OCI-LY1 (cell line): ENCODE results near the gene PDZD7.

Experiments
- H2AFZ ChIP-seq: fragments of 200-600 bp; sonication (generic), shearing (Covaris generic); 2 replicates; pipeline ENCODE4 v1.6.0; 2014; ENCODE audit warnings: antibody characterized with exemption, mild to moderate bottlenecking, low read length
- H3F3A ChIP-seq: fragments of 200-600 bp; sonication (generic), shearing (Covaris generic); 2 replicates; pipeline ENCODE4 v1.6.0; 2014; ENCODE audit warnings: mild to moderate bottlenecking, antibody characterized with exemption, low read length, moderate library complexity; ENCODE audit not compliant: insufficient read depth
- H3K27ac ChIP-seq: fragments of 200-600 bp; sonication (generic); 2 replicates; pipeline ENCODE4 v1.5.1; 2014; ENCODE audit warnings: low read length, mixed run types, mild to moderate bottlenecking, low read depth; ENCODE audit not compliant: poor library complexity, severe bottlenecking
- H3K27me3 ChIP-seq: fragments of 200-600 bp; sonication (generic); 2 replicates; pipeline ENCODE4 v1.6.0; 2014; ENCODE audit warnings: antibody characterized with exemption, mild to moderate bottlenecking, low read length, moderate library complexity; ENCODE audit not compliant: insufficient read depth
- H3K36me3 ChIP-seq: fragments of 200-600 bp; sonication (generic); 2 replicates; pipeline ENCODE4 v1.6.1; 2014; ENCODE audit warnings: mild to moderate bottlenecking, antibody characterized with exemption, low read length, moderate library complexity, mixed read lengths; ENCODE audit not compliant: insufficient read depth
- H3K4me1 ChIP-seq: fragments of 200-600 bp; sonication (generic); 2 replicates; pipeline ENCODE4 v1.5.1; 2014; ENCODE audit warnings: mild to moderate bottlenecking, low read length, moderate library complexity; ENCODE audit not compliant: insufficient read depth, severe bottlenecking
- H3K4me2 ChIP-seq: fragments of 200-600 bp; sonication (generic), shearing (Covaris generic); 2 replicates; pipeline ENCODE4 v1.6.1; 2014; ENCODE audit warnings: low read length
- H3K4me3 ChIP-seq: fragments of 200-600 bp; sonication (generic); 2 replicates; pipeline ENCODE4 v1.5.1; 2014; ENCODE audit warnings: low read length, low read depth, mild to moderate bottlenecking, mixed read lengths; ENCODE audit not compliant: poor library complexity, severe bottlenecking
- H3K79me2 ChIP-seq: fragments of 200-600 bp; shearing (Covaris generic); 2 replicates; pipeline ENCODE4 v1.6.1; 2016; ENCODE audit warnings: mixed run types, low read length, mixed read lengths; ENCODE audit not compliant: insufficient read depth
- H3K9ac ChIP-seq: fragments of 200-600 bp; sonication (generic), shearing (Covaris generic); 2 replicates; pipeline ENCODE4 v1.6.1; 2014; ENCODE audit warnings: mild to moderate bottlenecking, low read length, mixed read lengths
- H3K9me2 ChIP-seq: fragments of 200-600 bp; sonication (generic), shearing (Covaris generic); 2 replicates; pipeline ENCODE4 v1.6.1; 2014; ENCODE audit warnings: low read depth, mild to moderate bottlenecking, low read length, mixed read lengths
- H3K9me3 ChIP-seq: fragments of 200-600 bp; shearing (Covaris generic); 2 replicates; pipeline ENCODE4 v1.6.1; 2014; ENCODE audit warnings: low read length, mixed read lengths
- H4K20me1 ChIP-seq: fragments of 200-600 bp; sonication (generic), shearing (Covaris generic); 2 replicates; pipeline ENCODE4 v1.6.0; 2016; ENCODE audit warnings: mild to moderate bottlenecking, low read length; ENCODE audit not compliant: insufficient read depth
- EZH2 ChIP-seq: fragments of 200-600 bp; sonication (generic), shearing (Covaris generic); IDR thresholded peaks from 2 replicates; pipeline ENCODE4 v1.8.0; 2017; ENCODE audit warnings: borderline replicate concordance, mixed run types, mild to moderate bottlenecking, antibody characterized with exemption, low read length, moderate library complexity, mixed read lengths
- TF ChIP-seq, protein P1 (sequence below): fragments of 200-600 bp; sonication (generic), shearing (Covaris generic); IDR thresholded peaks from 2 replicates; pipeline ENCODE4 v1.5.1; 2017; ENCODE audit warnings: mild to moderate bottlenecking, antibody characterized with exemption, low read length, moderate library complexity, mixed read lengths

The PDZD7 gene

DNA sequence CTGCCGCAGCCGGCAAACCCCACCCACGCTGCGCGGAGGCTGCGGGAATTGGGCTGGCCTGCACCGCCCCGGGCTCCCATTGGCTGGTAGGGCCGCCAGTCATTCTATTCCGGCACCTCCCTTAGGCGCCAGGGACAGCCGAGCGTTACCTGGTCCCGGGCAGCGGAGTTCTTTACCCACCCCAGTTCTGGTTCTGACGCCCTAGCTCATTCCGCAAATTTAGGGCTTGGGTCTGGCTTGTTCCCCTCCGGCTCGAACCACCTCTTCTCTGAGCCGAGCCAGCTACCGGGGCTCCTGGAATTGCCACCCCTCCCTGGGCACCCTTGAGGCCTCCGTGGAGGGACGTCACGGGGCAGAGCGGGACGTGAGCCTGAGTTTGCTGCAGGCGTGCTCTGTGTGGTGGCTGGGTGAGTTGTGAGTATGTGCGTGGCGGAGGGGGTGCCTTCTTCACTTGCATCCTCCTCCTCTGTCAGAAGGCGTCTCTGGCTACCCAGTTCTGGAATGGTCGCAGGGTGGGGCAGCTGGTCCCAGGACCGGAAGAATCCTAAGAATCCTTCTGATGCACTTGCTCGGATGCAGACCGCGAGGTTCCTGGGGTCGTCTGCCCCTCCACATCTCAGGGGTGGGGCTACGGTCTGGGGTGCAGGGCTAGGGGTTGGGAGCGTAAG lies at the start of gene PDZD7, which contains the start of gene SFXN3:
Gene PDZD7 (minus strand): TSS at position 2 of the 668 bp plus-strand sequence. CDS start 910 bp downstream, outside the sequence.
Gene SFXN3 (plus strand): TSS at position 107 of the 668 bp plus-strand sequence. CDS start 3,461 bp downstream, outside the sequence.
- H3K4me2 ChIP-seq, result peak within 1 kb of the TSS; percentile 58
- H3K36me3 ChIP-seq, result no peaks in the 10 kb centered on the region
- TF ChIP-seq, protein P1, sequence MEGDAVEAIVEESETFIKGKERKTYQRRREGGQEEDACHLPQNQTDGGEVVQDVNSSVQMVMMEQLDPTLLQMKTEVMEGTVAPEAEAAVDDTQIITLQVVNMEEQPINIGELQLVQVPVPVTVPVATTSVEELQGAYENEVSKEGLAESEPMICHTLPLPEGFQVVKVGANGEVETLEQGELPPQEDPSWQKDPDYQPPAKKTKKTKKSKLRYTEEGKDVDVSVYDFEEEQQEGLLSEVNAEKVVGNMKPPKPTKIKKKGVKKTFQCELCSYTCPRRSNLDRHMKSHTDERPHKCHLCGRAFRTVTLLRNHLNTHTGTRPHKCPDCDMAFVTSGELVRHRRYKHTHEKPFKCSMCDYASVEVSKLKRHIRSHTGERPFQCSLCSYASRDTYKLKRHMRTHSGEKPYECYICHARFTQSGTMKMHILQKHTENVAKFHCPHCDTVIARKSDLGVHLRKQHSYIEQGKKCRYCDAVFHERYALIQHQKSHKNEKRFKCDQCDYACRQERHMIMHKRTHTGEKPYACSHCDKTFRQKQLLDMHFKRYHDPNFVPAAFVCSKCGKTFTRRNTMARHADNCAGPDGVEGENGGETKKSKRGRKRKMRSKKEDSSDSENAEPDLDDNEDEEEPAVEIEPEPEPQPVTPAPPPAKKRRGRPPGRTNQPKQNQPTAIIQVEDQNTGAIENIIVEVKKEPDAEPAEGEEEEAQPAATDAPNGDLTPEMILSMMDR, result no peak
- TF ChIP-seq EZH2, result no peak
- H3F3A ChIP-seq, result no peaks in the 10 kb centered on the region
- H3K4me1 ChIP-seq, result peaks cover 10% of the 10 kb centered on the region
- no peaks in the 10 kb centered on the region for H3K9me3 ChIP-seq
- H3K27ac ChIP-seq, result no peak within 1 kb of the TSS
- no peak within 1 kb of the TSS for H2AFZ ChIP-seq
- H3K9me2 ChIP-seq, result no peaks in the 10 kb centered on the region
- H3K27me3 ChIP-seq, result 0 out of 2 replicates have a peak, but pooled peaks cover 4% of the 10 kb centered on the region
- H3K4me3 ChIP-seq, result peak within 1 kb of the TSS; percentile 53
- H3K9ac ChIP-seq, result no peak within 1 kb of the TSS; the same call in 1 of the 2 replicates
- H4K20me1 ChIP-seq, result no peaks in the 10 kb centered on the region
- no peaks in the 10 kb centered on the region for H3K79me2 ChIP-seq

DNA sequence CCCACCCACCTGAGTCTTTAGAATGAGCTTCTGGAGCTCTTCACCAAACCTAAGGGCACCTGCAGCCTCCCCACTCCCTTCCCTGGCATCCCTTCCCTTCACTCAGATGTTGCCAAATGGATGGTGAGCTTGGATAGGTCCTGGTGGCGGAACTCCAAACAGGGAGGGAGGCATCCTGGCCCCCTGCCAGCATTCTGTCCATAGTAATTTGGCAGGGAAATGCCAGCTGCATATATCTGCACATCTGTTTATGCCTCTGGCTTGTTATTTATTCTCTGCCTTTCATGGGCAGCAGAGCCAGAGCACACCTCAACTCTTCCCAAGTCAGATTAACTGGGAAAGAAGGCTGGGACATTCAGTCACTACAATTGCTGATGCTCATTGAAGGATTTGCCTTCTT lies 48.9 kb upstream of the PDZD7 start:
- H3K4me1 ChIP-seq, result no peaks in the 10 kb centered on the region
- no peaks in the 10 kb centered on the region for H3K27me3 ChIP-seq
- H3K9me3 ChIP-seq, result no peaks in the 10 kb centered on the region
- H3K79me2 ChIP-seq, result no peaks in the 10 kb centered on the region
- TF ChIP-seq, protein P1, result no peak
- TF ChIP-seq EZH2, result no peak
- no peak overlapping the region for H3K4me3 ChIP-seq
- no peaks in the 10 kb centered on the region for H3K36me3 ChIP-seq
- no peak overlapping the region for H2AFZ ChIP-seq
- H4K20me1 ChIP-seq, result no peaks in the 10 kb centered on the region
- H3K4me2 ChIP-seq, result no peak overlapping the region
- no peaks in the 10 kb centered on the region for H3K9me2 ChIP-seq
- no peak overlapping the region for H3K9ac ChIP-seq
- no peak overlapping the region for H3K27ac ChIP-seq
- H3F3A ChIP-seq, result no peaks in the 10 kb centered on the region

DNA sequence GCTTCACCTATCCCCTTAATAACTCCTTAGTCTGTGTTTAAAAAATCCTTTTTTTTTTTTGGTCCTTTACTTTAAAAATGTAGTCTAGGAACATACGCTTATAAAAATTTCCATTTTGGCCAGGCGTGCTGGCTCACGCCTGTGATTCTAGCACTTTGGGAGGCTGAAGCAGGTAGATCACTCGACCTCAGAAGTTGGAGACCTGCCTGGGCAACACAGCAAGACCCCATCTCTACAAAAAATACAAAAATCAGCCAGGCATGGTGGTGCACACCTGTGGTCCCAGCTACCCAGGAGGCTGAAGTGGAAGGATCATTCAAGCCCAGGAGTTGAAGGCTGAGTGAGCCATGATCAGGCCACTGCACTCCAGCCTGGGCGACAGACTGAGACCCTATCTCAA lies 45.7 kb upstream of the PDZD7 start:
- no peak for TF ChIP-seq EZH2
- TF ChIP-seq, protein P1, result no peak
- no peaks in the 10 kb centered on the region for H3K4me1 ChIP-seq
- no peaks in the 10 kb centered on the region for H3K9me3 ChIP-seq
- no peak overlapping the region for H3K4me2 ChIP-seq
- H3K4me3 ChIP-seq, result no peak overlapping the region
- no peaks in the 10 kb centered on the region for H3K27me3 ChIP-seq
- no peak overlapping the region for H3K27ac ChIP-seq
- H3K9me2 ChIP-seq, result no peaks in the 10 kb centered on the region
- H3K79me2 ChIP-seq, result no peaks in the 10 kb centered on the region
- H3K36me3 ChIP-seq, result no peaks in the 10 kb centered on the region
- no peak overlapping the region for H2AFZ ChIP-seq
- no peak overlapping the region for H3K9ac ChIP-seq
- H3F3A ChIP-seq, result no peaks in the 10 kb centered on the region
- H4K20me1 ChIP-seq, result no peaks in the 10 kb centered on the region
